Small intestine (tissue), 7 donors: ENCODE data around the gene CALML5. TPM values are rescaled to one million over a fixed set of nuclear protein-coding genes. Genes with fewer than 3 reads are reported as not detected.

Source experiments
- DNase-seq, 2 donors: peaks; one replicate each; pipeline versions ENCODE4 v3.0.0 to v3.0.0-alpha.2; 2013
- FAIRE-seq: peaks from 2 replicates; lab custom pipeline; 2012; peaks lifted over from hg19 to GRCh38; lab: Jason Lieb, UNC
- H3K27ac ChIP-seq, 3 donors: one replicate each; pipeline ENCODE4 v1.5.1; 2013; ENCODE audit warnings: low read length in 2 of 3, mild to moderate bottlenecking in 2 of 3, control low read depth in 1 of 3, inconsistent platforms in 1 of 3, low read depth in 1 of 3, moderate library complexity in 1 of 3
- H3K27me3 ChIP-seq, 3 donors: one replicate each; pipeline ENCODE4 v1.6.1; 2013; ENCODE audit warnings: low read length in 3 of 3, inconsistent platforms in 1 of 3; ENCODE audit not compliant: control insufficient read depth in 3 of 3, insufficient read depth in 3 of 3
- H3K36me3 ChIP-seq, 3 donors: one replicate each; pipeline ENCODE4 v1.6.1; 2013; ENCODE audit warnings: low read length in 3 of 3, inconsistent platforms in 1 of 3, low read depth in 1 of 3, mild to moderate bottlenecking in 1 of 3, moderate library complexity in 1 of 3; ENCODE audit not compliant: control insufficient read depth in 3 of 3, insufficient read depth in 2 of 3
- H3K4me1 ChIP-seq, 3 donors: one replicate each; pipeline ENCODE4 v1.6.1; 2013; ENCODE audit warnings: low read length in 2 of 3, inconsistent platforms in 1 of 3, low read depth in 1 of 3, mild to moderate bottlenecking in 1 of 3, moderate library complexity in 1 of 3; ENCODE audit not compliant: control insufficient read depth in 3 of 3, insufficient read depth in 2 of 3
- H3K4me3 ChIP-seq, 3 donors: one replicate each; pipeline ENCODE4 v1.5.1; 2013; ENCODE audit warnings: low read length in 3 of 3, control low read depth in 1 of 3, inconsistent platforms in 1 of 3, low read depth in 1 of 3, mild to moderate bottlenecking in 1 of 3, moderate library complexity in 1 of 3
- H3K9me3 ChIP-seq, 2 donors: one replicate each; pipeline ENCODE4 v1.6.1; 2013; ENCODE audit warnings: low read depth in 1 of 2, low read length in 1 of 2; ENCODE audit not compliant: control insufficient read depth in 2 of 2, insufficient read depth in 1 of 2
- WGBS, 3 donors: extraction: QIAGEN DNeasy Blood & Tissue Kit; methylation state at CpG; one replicate each; pipeline ENCODE4 v1.1.7; 2013; 5-methylcytosine and 5-hydroxymethylcytosine counted together
- polyA plus RNA-seq, 4 donors: library from polyadenylated mRNA; stranded (reverse) in 3 of 4; unstranded in 1 of 4; fragments of 200-250 nt in 3 of 4; fragments of 120-200 nt in 1 of 4; gene quantifications; one replicate each; pipeline versions ENCODE4 v1.2.1 to v1.2.3, GENCODE V29; 2013
- donor health status: healthy with polysubstance abuse.
- donor health status: control.
- donor health status: control.
- donor health status: Bipolar disorder and iron deficiency.
- donor health status: healthy.

CALML5 gene
- polyA plus RNA-seq, 4 donors: not detected

DNA sequence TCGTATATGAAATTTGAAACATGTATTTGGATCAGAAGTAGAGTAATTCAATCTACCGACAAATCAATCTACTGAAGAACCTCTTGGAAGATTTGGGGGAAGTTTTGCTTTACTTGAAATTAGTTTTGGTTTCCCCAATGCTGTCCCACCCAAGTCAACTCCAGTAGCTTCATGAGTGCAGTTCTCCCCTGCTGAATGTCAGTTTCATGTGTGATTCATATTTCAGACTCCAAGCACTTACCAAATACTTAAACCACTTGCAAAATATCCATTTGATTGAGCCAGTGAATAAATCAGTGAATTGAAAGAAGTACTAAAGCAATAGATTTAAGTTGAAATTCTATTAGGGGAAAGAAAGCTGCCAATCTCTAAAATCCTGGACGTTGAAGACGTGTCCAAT, 9.3 kb downstream of the CALML5 start:
- H3K36me3 ChIP-seq: peaks cover 0 to 2% (median 0%) of the 10 kb centered on the region in 3 donors
- 82 to 91% (median 88%) methylated on average over 4 of the region's 4 CpGs for WGBS, 3 donors
- no peak for FAIRE-seq

GRCh38 chr10:5488272-5489161, 10.9 kb downstream of the CALML5 start:
- Histone ChIP-seq H3K4me1 (peaks cover 0 to 34% (median 0%) of the 10 kb centered on the region in 3 donors), H3K9me3 (peaks cover 0 to 16% of the 10 kb centered on the region in 2 donors), H3K4me3 (no peak overlapping the region), H3K36me3 (peaks cover 0 to 4% (median 0%) of the 10 kb centered on the region in 3 donors), H3K27me3 (no peaks in the 10 kb centered on the region), H3K27ac (peak overlapping the region; percentile 97 to 99 (median 98))
- no peak for FAIRE-seq
- 17 to 65% (median 34%) methylated on average over 27 of the region's 27 CpGs for WGBS, 3 donors
- peak; percentile 96 to 98 for DNase-seq

More for the DNA sequence above, 9.3 kb downstream of the CALML5 start:
- no peaks in the 10 kb centered on the region for H3K27me3 ChIP-seq
- H3K9me3 ChIP-seq: peaks cover 0 to 13% of the 10 kb centered on the region in 2 donors
- no peak overlapping the region for H3K27ac ChIP-seq
- no peak for DNase-seq
- H3K4me1 ChIP-seq: peaks cover 0 to 37% (median 0%) of the 10 kb centered on the region in 3 donors
- no peak overlapping the region for H3K4me3 ChIP-seq

- DNase-seq (no peak), FAIRE-seq (no peak)
- H3K27ac ChIP-seq: no peak overlapping the region
- H3K36me3 ChIP-seq: peaks cover 0 to 4% (median 0%) of the 10 kb centered on the region in 3 donors
- WGBS, 3 donors: 76 to 84% (median 79%) methylated on average over 9 of the region's 9 CpGs
- H3K4me1 ChIP-seq: peaks cover 0 to 33% (median 0%) of the 10 kb centered on the region in 3 donors
- no peak overlapping the region for H3K4me3 ChIP-seq
- peaks cover 0 to 7% of the 10 kb centered on the region in 2 donors for H3K9me3 ChIP-seq
- H3K27me3 ChIP-seq: no peaks in the 10 kb centered on the region
Observed at GRCh38 chr10:5486853-5487235, 12.5 kb downstream of the CALML5 start.

- Histone ChIP-seq H3K4me3 (no peak overlapping the region), H3K27me3 (no peaks in the 10 kb centered on the region), H3K4me1 (peaks cover 0 to 33% (median 0%) of the 10 kb centered on the region in 3 donors), H3K36me3 (peaks cover 0 to 4% (median 0%) of the 10 kb centered on the region in 3 donors), H3K27ac (no peak overlapping the region), H3K9me3 (peaks cover 0 to 3% of the 10 kb centered on the region in 2 donors)
- 77 to 82% (median 82%) methylated on average over 13 of the region's 13 CpGs for WGBS, 3 donors
- FAIRE-seq (no peak), DNase-seq (no peak)
Observed at GRCh38 chr10:5485948-5486852, 13.2 kb downstream of the CALML5 start.

DNA sequence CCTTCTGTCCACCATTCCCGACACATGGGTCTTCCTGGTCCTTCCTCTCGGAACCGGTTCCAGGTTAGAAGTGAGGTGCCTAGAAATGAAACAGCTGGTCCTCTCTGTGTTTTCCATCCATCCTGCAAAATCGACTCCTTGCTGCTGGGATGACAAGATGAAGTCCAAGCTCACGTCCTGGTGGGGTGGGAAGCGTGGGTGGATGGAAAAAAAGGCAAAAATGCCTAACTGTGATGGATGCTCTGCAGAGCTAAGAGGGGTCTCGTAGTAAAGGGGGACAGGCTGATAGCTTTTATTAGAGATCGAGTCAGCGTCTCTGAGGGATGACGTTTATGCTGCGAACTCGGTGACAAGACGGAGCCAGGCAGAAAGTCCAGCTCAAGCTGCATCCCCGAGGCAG, 14.1 kb downstream of the CALML5 start:
- no peak overlapping the region for H3K4me3 ChIP-seq
- FAIRE-seq: no peak
- 90 to 95% (median 92%) methylated on average over 14 of the region's 14 CpGs for WGBS, 3 donors
- no peak overlapping the region for H3K27ac ChIP-seq
- peaks cover 0 to 4% (median 0%) of the 10 kb centered on the region in 3 donors for H3K36me3 ChIP-seq
- H3K4me1 ChIP-seq: peaks cover 0 to 33% (median 0%) of the 10 kb centered on the region in 3 donors
- H3K9me3 ChIP-seq: peaks cover 0 to 3% of the 10 kb centered on the region in 2 donors
- no peak for DNase-seq
- H3K27me3 ChIP-seq: no peaks in the 10 kb centered on the region

GRCh38 chr10:5484205-5484604, 15.2 kb downstream of the CALML5 start:
- WGBS, 3 donors: 83 to 88% (median 84%) methylated on average over 3 of the region's 3 CpGs
- peaks cover 0 to 3% of the 10 kb centered on the region in 2 donors for H3K9me3 ChIP-seq

DNA sequence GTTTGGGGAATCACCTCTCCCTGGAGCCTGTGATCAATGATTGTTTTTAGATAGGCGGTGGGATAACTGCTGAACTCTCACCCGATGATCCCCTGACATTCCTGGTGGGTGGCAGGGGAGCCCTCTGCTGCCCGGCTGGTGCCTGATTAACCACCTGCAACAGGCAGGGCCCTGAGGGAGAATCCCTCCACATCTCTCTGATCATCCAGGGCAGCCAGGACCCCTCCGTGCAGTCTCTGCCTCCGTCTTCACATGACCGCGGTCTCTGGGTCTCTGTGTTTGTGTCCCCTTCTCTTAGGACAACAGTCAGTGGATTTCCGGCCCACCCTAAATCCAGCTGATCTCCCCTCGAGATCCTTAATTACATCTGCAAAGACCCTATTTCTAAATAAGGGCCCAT, 17.4 kb downstream of the CALML5 start:
- Histone ChIP-seq H3K27me3 (no peaks in the 10 kb centered on the region), H3K27ac (no peak overlapping the region), H3K36me3 (peaks cover 0 to 4% (median 0%) of the 10 kb centered on the region in 3 donors), H3K4me3 (no peak overlapping the region), H3K4me1 (peaks cover 0 to 9% (median 0%) of the 10 kb centered on the region in 3 donors), H3K9me3 (peaks cover 0 to 3% of the 10 kb centered on the region in 2 donors)
- DNase-seq (no peak), FAIRE-seq (no peak)
- WGBS, 3 donors: 95 to 96% (median 95%) methylated on average over 9 of the region's 9 CpGs

More at GRCh38 chr10:5484205-5484604, 15.2 kb downstream of the CALML5 start:
- Histone ChIP-seq H3K36me3 (peaks cover 0 to 4% (median 0%) of the 10 kb centered on the region in 3 donors), H3K27me3 (no peaks in the 10 kb centered on the region), H3K27ac (no peak overlapping the region), H3K4me1 (peaks cover 0 to 30% (median 0%) of the 10 kb centered on the region in 3 donors), H3K4me3 (no peak overlapping the region)
- FAIRE-seq: no peak
- no peak for DNase-seq

DNA sequence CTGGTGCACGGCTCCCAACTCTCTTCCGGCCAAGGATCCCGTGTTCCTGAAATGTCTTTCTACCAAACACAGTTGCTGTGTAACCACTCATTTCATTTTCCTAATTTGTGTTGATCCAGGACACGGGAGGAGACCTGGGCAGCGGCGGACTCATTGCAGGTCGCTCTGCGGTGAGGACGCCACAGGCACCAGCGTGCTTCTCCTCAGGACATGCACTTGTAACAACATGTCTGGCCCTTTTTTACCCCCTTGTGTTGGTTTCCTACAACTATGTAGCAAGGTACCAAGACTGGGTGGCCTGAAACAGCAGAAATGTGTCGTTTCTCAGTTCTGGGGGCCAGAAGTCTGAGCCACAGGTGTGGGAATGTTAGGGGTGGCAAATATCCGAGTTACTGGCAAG, 18.2 kb downstream of the CALML5 start:
- no peak overlapping the region for H3K4me3 ChIP-seq
- H3K27me3 ChIP-seq: no peaks in the 10 kb centered on the region
- WGBS, 3 donors: 90 to 92% (median 92%) methylated on average over 12 of the region's 12 CpGs
- peaks cover 0 to 4% (median 0%) of the 10 kb centered on the region in 3 donors for H3K36me3 ChIP-seq
- peaks cover 0 to 3% of the 10 kb centered on the region in 2 donors for H3K9me3 ChIP-seq
- H3K27ac ChIP-seq: no peak overlapping the region
- DNase-seq: no peak
- FAIRE-seq: no peak
- peaks cover 0 to under 1% (median 0%) of the 10 kb centered on the region in 3 donors for H3K4me1 ChIP-seq
